Fibroblast of skin of right biceps (primary cell): ENCODE results near the gene SMIM9.
"Not testable (repeated sequence)": the region's sequence is repeated elsewhere in the genome, so short reads cannot be mapped to it uniquely, and the experiment has no call there.

Source experiments
- DNase-seq: peaks from one replicate; pipeline ENCODE4 v3.0.0-alpha.2; 2013

Gene SMIM9

GRCh38 chrX:154834562-154834961 lies at the start of gene SMIM9:
Gene SMIM9, minus strand, starts transcription at chrX:154834662. Its CDS starts 3,806 bp downstream, at chrX:154830856.
- no peak for DNase-seq

GRCh38 chrX:154884069-154884468 lies 49.6 kb upstream of the SMIM9 start:
- not testable (repeated sequence) for DNase-seq

GRCh38 chrX:154873329-154873728 lies 38.9 kb upstream of the SMIM9 start:
- DNase-seq: no peak

GRCh38 chrX:154868522-154868921 lies 34.1 kb upstream of the SMIM9 start:
- not testable (repeated sequence) for DNase-seq

GRCh38 chrX:154855256-154855655 lies 20.8 kb upstream of the SMIM9 start:
- no peak for DNase-seq

GRCh38 chrX:154850957-154851611 lies 16.6 kb upstream of the SMIM9 start:
- DNase-seq: no peak

- peak; percentile 60 for DNase-seq
Measured at GRCh38 chrX:154840856-154841255, 6.4 kb upstream of the SMIM9 start.

GRCh38 chrX:154836163-154836562 lies 1.7 kb upstream of the SMIM9 start:
- no peak for DNase-seq

GRCh38 chrX:154833746-154834274 lies 652 bp downstream of the SMIM9 start:
- no peak for DNase-seq

- DNase-seq: no peak
Measured at GRCh38 chrX:154829926-154830442, 4.5 kb downstream of the SMIM9 start.

GRCh38 chrX:154829134-154829533 lies 5.3 kb downstream of the SMIM9 start:
- DNase-seq: no peak

- DNase-seq: no peak
Measured at GRCh38 chrX:154828016-154828408, 6.5 kb downstream of the SMIM9 start.

GRCh38 chrX:154827194-154828015 lies 7.1 kb downstream of the SMIM9 start:
- DNase-seq: no peak

GRCh38 chrX:154825586-154825985 lies 8.9 kb downstream of the SMIM9 start:
- DNase-seq: not testable (repeated sequence)

- DNase-seq: no peak
Measured at GRCh38 chrX:154824638-154825037, 9.8 kb downstream of the SMIM9 start.

- no peak for DNase-seq
Measured at GRCh38 chrX:154822029-154822428, 12.4 kb downstream of the SMIM9 start.

- no peak for DNase-seq
Measured at GRCh38 chrX:154821523-154821922, 12.9 kb downstream of the SMIM9 start.

GRCh38 chrX:154819771-154820341 lies 14.6 kb downstream of the SMIM9 start:
- no peak for DNase-seq

GRCh38 chrX:154818916-154819770 lies 15.3 kb downstream of the SMIM9 start:
- DNase-seq: no peak

- DNase-seq: not testable (repeated sequence)
Measured at GRCh38 chrX:154817048-154817618, 17.3 kb downstream of the SMIM9 start.

GRCh38 chrX:154816326-154816898 lies 18.1 kb downstream of the SMIM9 start:
- not testable (repeated sequence) for DNase-seq
